ENCODE results near the gene MAPK4. TPM values are rescaled to one million over a fixed set of nuclear protein-coding genes. Genes with fewer than 3 reads are reported as not detected.
"Not testable (repeated sequence)": the region's sequence is repeated elsewhere in the genome, so short reads cannot be mapped to it uniquely, and the experiment has no call there.

Gene MAPK4
- not detected in 2 replicates for total RNA-seq (2014; rRNA removed)
- not detected for polyA plus RNA-seq (2012)

- no peak for DNase-seq (ENCODE audit: low read depth)
These were observed at the start of gene MAPK4 for GRCh38 chr18:50559752-50560680. MAPK4 (plus strand) TSS chr18:50560087; CDS start chr18:50663959, 103,872 bp downstream.

- DNase-seq (ENCODE audit: low read depth): not testable (repeated sequence)
These were observed 42.6 kb upstream of the MAPK4 start for GRCh38 chr18:50517277-50517676.

DNA sequence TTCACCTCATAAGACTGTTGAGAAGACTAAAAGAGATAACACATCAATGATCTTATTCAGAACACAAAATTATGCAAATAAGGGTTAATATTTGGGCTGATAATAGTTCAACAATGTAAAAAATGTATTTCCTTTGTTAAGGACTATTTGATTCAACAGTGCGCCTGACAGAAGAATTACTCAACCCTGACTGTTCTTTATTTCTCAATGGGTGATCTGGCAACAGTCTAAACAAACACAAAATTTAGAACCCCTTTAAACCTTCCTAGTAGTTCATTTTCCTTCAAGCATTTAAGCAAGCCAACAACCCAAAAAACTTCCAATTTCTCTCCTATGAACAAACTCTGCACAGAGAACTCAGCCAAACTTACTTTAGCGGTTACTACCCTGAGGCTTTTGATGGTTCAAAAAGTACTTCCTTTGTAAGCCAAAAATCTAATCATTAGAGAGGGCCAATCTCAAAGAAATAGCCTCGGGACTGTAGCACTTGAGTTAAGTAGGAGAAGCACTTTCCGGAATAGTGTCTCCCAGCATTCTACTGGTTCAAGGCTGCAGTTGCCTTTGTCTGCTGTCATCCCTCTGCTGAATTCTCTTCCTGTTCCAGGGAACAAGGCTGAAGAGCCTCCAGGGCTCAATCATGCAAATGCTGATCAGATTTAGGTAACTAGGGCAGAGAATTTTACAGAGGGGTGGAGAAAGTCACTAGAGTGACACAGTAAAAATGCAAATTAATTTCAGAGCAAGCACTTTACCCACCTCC lies 40.9 kb upstream of the MAPK4 start:
- no peak for DNase-seq (ENCODE audit: low read depth)

DNA sequence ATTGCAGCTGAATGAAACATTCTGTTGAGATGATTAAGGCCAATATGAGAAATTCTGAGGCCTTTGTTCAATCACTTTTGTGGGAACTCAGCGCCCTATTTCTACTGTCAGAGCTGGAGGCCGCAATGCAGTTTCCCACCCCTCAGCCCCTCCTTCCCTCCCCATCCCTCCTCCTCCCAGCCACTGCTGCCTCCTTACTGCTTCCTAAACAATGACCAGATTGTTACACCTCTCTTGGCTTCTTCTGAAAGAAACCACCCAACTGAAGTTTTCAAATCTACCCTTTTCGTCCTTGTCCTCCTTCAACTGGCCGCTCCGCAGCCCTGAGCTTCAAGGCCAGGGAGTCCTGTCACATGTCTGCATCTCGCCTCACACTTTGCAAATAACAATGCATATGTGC lies 36.7 kb upstream of the MAPK4 start:
- DNase-seq (ENCODE audit: low read depth): no peak

GRCh38 chr18:50527636-50528307 lies 32.1 kb upstream of the MAPK4 start:
- no peak for DNase-seq (ENCODE audit: low read depth)

DNA sequence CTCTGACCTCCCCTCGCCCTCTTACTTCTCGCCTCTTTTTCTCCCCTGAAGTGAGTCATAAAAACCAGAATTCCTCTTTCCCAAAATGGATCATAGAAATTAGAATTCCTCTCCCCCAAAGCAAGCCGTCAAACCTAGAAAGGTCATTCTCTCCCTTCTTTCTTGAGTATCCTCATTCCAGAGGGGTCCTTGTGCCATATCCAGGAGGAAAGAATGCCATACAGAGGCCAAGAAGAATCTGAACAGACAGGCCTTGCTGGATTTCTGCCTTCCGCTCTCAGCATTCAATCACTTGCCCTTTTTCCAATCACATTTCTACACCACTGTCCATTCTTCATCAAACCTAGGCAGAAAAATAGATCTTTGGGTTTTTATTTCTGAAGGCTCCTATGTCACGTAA lies 31.1 kb upstream of the MAPK4 start:
- DNase-seq (ENCODE audit: low read depth): no peak

GRCh38 chr18:50533822-50534221 lies 26.1 kb upstream of the MAPK4 start:
- not testable (repeated sequence) for DNase-seq (ENCODE audit: low read depth)

DNA sequence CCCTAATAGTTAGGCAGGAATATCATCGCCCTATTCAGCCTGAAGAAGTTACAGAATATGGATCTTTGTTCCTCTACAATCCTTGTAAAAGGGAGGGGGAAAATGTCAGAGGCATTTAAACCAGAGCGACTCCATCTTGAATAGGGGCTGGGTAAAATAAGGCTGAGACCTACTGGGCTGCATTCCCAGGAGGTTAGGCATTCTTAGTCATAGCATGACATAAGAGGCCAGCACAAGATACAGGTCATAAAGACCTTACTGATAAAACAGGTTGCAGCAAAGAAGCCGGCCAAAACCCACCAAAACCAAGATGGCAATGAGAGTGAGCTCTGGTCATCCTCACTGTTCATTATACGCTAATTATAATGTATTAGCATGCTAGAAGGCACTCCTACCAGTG lies 15.4 kb upstream of the MAPK4 start:
- not testable (repeated sequence) for DNase-seq (ENCODE audit: low read depth)

DNA sequence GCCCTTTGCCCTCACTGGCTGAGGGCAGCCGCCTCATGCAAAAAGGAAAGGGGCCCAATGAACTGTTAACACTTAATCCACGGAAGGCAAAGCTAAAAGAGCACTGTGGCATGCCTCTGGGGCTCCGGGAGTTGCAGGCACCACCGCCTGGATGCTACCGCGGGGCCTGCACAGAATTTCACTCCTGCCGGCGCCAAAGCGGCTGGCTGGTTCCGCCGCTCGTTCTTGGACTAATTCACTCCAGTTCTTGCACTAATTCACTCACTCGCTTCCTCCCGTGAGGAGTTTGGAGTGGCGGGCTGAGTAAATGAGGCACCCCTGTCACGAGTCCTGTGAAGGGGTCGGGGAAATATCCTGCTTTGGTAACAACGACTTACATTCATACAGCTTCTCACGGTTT lies 14.0 kb upstream of the MAPK4 start:
- no peak for DNase-seq (ENCODE audit: low read depth)

DNA sequence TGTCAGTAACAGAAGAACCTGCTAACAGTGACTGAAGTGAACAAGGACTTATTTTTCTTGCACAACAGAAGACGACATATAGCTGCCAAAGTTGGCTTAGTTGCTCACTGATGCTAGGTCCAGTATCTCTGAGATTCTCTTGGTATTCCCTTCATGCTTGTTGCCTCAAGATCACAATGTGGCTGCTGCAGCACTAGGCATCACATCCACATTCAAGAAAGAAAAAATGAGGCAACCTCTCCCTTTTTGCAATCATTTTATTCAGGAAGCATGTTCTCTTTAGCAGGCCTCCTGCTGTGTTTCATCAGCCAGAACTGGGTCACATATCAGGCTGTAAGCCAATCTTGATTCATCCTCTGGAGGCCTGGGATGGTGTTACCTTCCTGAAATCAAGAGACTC lies 11.7 kb upstream of the MAPK4 start:
- DNase-seq (ENCODE audit: low read depth): no peak

- DNase-seq (ENCODE audit: low read depth): not testable (repeated sequence)
These were observed 8.2 kb upstream of the MAPK4 start for GRCh38 chr18:50551651-50552050.

GRCh38 chr18:50558157-50558556 lies 1.7 kb upstream of the MAPK4 start:
- DNase-seq (ENCODE audit: low read depth): no peak

GRCh38 chr18:50558948-50559751 lies 737 bp upstream of the MAPK4 start:
- no peak for DNase-seq (ENCODE audit: low read depth)

- no peak for DNase-seq (ENCODE audit: low read depth)
These were observed 1.1 kb downstream of the MAPK4 start for GRCh38 chr18:50560681-50561629.

DNA sequence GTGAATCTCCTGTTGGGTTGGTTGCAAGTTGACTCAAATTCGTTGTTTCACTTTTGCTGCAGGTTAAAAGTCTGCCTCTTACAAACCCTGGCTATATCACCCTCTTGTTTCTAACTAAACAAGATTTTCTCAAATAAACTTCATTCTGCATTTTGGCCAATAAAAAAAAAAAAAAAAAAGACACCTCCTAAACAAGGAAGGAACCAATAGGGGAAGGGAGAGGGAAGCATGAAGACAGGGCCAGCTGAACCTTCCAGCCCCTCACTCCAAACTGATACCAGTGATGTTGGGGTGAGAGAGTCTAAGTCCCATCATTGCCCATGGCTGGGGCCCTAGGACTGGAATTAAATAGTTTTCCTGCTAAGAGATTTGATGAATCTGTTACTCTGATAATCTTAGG lies 2.4 kb downstream of the MAPK4 start:
- DNase-seq (ENCODE audit: low read depth): not testable (repeated sequence)

DNA sequence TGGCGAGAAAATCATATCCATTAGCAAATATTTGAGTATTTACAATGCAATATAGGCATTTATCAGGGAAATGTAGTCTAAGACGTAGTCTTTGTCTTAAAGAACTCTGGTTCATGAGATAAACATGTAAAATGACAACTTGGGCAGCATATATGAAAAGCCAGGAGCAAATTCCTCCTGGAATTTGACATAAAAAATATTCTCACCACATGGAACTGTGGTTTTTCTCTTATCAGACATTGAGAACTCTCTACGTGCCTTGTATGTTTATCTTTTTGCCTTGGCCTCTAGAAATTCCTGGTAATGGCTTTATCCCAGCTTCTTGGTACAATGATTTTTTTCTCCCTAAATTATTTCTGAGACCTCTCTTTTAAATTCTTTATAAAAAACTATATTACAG lies 2.8 kb downstream of the MAPK4 start:
- no peak for DNase-seq (ENCODE audit: low read depth)

DNA sequence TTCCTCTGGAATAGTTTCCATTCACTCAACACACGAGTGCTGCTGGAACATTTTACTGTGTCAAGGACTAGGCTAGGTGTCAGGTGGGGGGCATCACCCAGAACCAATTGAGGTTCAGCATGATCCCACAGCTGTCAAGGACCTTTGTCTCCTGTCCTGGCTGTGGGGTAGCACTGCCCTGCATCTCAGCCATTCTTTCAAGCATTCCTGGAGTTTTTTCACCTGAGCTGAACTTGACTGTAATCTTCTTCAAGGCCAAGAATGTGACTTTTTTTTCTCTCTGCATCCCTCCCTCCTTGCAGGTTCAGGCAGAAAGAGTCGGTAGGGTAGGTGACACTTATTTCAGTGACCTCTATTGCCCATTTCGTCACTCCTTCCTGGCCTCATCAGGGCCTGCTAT lies 3.5 kb downstream of the MAPK4 start:
- DNase-seq (ENCODE audit: low read depth): no peak

- DNase-seq (ENCODE audit: low read depth): no peak
These were observed 10.0 kb downstream of the MAPK4 start for GRCh38 chr18:50569930-50570329.

DNA sequence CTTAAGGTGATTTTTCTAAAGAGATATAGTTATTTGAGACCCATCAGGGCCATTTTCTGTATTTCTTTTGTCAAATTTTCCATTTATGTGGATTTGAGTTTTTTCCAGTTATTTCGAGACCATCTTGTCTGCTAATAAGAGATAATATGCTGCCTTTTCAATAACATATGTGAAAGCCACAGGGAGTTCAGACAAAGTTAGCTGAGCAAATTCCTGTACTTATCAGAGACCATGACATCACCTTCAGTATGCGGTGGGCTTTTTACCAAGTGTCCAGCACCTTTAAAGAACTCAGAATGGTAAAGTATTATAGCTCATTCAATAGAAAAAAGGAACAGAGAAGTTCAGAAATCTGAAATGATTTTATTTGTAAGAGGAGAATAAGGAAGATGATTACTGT lies 11.7 kb downstream of the MAPK4 start:
- DNase-seq (ENCODE audit: low read depth): no peak

GRCh38 chr18:50573196-50573595 lies 13.3 kb downstream of the MAPK4 start:
- not testable (repeated sequence) for DNase-seq (ENCODE audit: low read depth)

Data from LHCN-M2 (cell line).